Measurements from ENCODE around the gene UTS2R.

- no peak for TF ChIP-seq CTCF (IDR thresholded peaks at IDR 0.05; ENCODE audit: low read depth, low read length)
- TF ChIP-seq EZH2phosphoT487 (IDR thresholded peaks at IDR 0.05; ENCODE audit: low read depth), result no peak
These were observed 15.5 kb downstream of the UTS2R start for GRCh38 chr17:82386881-82387704.
